NCI-H2029 treated with DMSO at 0.1 percent for 48 hours (cell line): ENCODE results near the gene OGFR.

Source experiments
- DNase-seq: peaks from one replicate; lab custom pipeline; 2025; lab: John Stamatoyannopoulos, UW

OGFR gene

GRCh38 chr20:62769346-62770071 is 35.1 kb upstream of the OGFR start:
- DNase-seq = no peak

- no peak for DNase-seq
Observed at GRCh38 chr20:62770111-62770910, 34.3 kb upstream of the OGFR start.

GRCh38 chr20:62770916-62771315 is 33.7 kb upstream of the OGFR start:
- DNase-seq = no peak

- no peak for DNase-seq
Observed at GRCh38 chr20:62771396-62772102, 33.1 kb upstream of the OGFR start.

- DNase-seq = no peak
Observed at GRCh38 chr20:62772103-62772611, 32.5 kb upstream of the OGFR start.

GRCh38 chr20:62772619-62772989 is 32.0 kb upstream of the OGFR start:
- DNase-seq = no peak

- DNase-seq = no peak
Observed at GRCh38 chr20:62772990-62773844, 31.4 kb upstream of the OGFR start.

- DNase-seq = no peak
Observed at GRCh38 chr20:62773845-62774714, 30.6 kb upstream of the OGFR start.

- no peak for DNase-seq
Observed at GRCh38 chr20:62774762-62775161, 29.9 kb upstream of the OGFR start.

- no peak for DNase-seq
Observed at GRCh38 chr20:62775206-62775605, 29.4 kb upstream of the OGFR start.

GRCh38 chr20:62776035-62776691 is 28.5 kb upstream of the OGFR start:
- DNase-seq = no peak

GRCh38 chr20:62776692-62777527 is 27.7 kb upstream of the OGFR start:
- DNase-seq = no peak

GRCh38 chr20:62777528-62777830 is 27.2 kb upstream of the OGFR start:
- DNase-seq = no peak

GRCh38 chr20:62778058-62778457 is 26.6 kb upstream of the OGFR start:
- no peak for DNase-seq

GRCh38 chr20:62778601-62779416 is 25.8 kb upstream of the OGFR start:
- no peak for DNase-seq

GRCh38 chr20:62779417-62779685 is 25.3 kb upstream of the OGFR start:
- DNase-seq = no peak

- no peak for DNase-seq
Observed at GRCh38 chr20:62780204-62780603, 24.4 kb upstream of the OGFR start.

GRCh38 chr20:62780696-62781095 is 23.9 kb upstream of the OGFR start:
- no peak for DNase-seq
